Stimulated activated CD8-positive, alpha-beta memory T cell treated with anti-CD3 and anti-CD28 coated beads, Interleukin-2, amount 100 ng/mL, for 48 hours (primary cell): ENCODE measurements around the gene CDRT15L2.
"Not testable (repeated sequence)": the region's sequence is repeated elsewhere in the genome, so short reads cannot be mapped to it uniquely, and the experiment has no call there.

Source experiments
- DNase-seq, 2 donors: peaks; one replicate each; pipeline ENCODE4 v3.0.0-alpha.2; 2020; ENCODE audit warnings: low read depth in 2 of 2

The CDRT15L2 gene

DNA sequence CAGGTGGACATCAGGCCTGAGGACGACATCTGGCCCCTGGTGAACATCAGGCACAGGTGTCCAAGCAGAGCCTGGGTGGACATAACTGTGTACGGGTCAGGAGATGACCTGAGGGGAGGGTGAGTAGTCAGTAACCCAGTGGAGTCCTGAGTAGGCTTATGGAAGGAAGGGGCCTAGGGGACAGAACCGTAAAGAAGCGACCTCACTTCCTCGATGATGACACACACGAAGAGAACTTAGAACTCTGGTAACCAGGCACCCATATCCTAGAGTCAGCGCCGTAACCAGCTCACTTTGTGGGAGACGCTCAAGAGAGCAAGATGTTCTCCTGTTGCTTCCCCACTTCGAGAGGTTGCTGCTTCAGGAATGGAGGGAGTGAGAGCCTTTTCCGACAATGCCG lies at the start of gene CDRT15L2:
CDRT15L2 (plus strand) TSS at position 301 of the 400 bp plus-strand sequence; CDS start at position 321, 20 bp downstream.
- not testable (repeated sequence) for DNase-seq

DNA sequence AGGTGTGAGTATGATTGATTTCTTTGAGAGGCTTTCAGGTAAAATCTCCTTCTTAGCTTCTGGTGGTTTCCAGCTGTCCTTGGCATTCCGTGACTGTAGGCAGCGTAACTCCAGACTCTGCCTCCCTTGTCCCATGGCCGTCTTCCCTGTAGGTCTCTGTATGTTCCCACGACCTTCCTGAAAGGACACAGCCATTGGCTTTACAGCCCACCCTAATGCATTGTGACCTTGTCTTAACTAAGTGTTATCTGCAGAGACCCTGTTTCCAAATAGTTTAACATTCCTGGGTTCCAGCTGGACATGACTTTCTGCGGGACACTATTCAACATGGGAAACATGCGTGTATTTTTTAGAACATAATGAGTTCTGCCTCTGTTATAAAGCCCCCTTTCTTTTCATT lies 49.4 kb upstream of the CDRT15L2 start:
- not testable (repeated sequence) for DNase-seq

DNA sequence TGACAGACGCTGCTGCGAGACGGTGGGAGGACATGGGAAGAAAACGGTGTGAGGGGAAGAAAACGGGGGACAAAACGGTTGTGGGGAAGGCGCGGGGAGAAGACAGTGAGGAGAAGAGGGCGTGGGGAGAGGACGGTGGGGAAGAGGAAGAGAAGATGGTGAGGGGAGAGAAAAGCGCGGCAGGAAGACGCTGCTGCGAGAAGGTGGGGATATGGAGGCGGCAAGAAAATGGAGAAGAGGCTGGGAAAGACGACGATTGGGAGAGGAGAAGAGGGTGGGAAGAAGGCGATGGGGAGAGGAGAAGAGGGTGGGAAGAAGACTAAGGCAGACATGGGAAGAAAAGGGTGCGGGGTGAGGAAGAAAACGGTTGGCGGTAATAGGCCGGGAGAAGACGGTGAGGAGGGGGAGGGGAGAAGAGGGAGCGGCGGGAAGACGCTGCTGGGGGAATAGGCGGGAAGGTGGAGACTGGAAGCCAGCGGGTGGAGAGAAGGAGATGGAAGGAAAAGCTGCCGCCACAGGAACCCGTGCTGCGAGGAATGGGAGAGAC lies 46.9 kb upstream of the CDRT15L2 start:
- DNase-seq, result not testable (repeated sequence)

DNA sequence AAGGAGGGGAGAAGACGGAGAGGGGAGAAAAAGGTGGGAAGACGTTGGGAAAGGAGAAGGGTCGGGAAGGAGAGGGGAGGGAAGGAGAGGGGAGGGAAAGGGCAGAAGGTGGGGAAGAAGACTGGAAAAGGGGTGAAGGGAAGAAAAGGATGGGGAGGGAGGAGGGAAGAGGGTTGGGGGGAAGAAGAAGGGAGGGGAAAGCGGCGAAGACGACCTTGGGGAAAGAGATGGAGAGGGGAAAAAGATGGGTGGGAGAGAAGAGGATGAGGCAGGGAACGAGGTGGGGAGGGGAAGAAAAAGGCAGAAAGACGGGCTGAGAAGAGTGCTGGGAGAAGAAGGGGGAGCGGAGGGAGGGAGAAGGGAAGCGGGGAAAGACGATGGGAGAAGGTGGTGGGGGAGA lies 46.3 kb upstream of the CDRT15L2 start:
- DNase-seq, result not testable (repeated sequence)

DNA sequence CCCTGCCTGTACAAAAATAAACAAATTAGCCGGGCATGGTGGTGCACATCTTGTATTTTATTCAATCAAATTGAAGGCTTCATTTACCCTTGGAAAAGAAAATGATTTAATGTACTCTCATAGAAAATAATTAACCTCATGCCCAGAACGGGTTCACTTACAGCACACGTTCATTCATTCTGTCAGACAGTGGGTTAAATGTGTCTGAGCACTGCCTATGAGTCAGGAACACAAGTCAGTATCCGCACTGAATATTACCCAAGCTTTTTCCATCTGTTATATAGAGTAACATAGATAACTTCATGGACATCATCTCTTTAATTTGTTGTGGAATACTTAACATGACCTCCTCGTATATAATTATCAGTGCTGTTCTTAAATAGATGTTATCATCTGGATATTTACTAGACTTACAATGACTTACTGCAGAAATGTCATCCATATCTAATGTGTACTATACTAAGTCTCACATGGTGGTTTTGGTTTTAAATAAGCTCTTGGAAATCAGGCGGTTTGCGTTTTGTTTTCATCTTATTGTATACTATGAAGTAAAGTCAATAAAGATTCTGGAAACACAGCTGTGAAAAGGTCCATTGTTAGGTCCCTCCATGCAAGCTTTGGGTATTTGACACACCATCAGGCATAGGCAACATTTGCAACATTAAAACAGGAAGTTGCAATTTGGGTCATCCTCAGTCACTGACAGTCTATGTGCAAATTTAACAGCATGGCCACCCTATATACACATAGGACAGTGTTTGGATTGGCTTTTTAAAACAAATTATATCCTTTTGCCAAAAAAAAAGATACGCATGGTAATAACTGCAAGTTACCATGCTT lies 44.6 kb upstream of the CDRT15L2 start:
- not testable (repeated sequence) for DNase-seq

DNA sequence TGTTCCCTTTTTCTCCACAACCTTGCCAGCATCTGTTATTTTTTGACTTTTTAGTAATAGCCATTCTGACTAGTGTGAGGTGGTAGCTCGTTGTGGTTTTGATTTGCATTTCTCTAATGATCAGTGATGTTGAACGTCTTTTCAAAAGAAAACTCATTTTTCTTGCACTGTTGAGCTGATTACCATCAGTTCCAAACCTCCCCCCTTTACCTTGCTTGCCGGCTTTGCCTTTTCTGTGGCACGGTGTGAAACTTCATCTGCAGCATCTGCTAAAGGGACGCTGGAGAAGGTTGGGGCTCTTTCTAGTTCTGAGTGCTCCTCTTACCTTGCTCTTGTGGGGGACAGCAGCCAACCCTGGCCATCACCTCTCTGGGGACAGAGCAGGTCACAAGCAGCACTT lies 39.1 kb upstream of the CDRT15L2 start:
- DNase-seq, result not testable (repeated sequence)

DNA sequence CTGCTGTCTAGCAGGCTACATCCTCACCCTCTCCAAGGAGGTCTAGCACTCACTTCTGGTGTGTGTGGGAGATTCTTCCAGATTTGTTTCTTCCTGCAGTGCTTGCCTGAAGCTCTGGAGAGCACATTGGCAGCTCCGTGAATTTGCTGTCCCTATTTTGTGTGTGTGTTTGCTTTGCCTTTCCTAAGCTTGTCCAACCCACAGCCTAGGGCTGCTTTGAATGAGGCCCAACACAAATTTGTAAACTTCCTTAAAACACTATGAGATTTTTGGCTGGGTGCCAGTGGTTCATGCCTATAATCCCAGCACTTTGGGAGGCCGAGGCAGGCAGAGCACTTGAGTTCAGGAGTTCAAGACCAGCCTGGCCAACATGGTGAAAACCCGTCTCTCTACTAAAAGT lies 38.7 kb upstream of the CDRT15L2 start:
- DNase-seq, result not testable (repeated sequence)

DNA sequence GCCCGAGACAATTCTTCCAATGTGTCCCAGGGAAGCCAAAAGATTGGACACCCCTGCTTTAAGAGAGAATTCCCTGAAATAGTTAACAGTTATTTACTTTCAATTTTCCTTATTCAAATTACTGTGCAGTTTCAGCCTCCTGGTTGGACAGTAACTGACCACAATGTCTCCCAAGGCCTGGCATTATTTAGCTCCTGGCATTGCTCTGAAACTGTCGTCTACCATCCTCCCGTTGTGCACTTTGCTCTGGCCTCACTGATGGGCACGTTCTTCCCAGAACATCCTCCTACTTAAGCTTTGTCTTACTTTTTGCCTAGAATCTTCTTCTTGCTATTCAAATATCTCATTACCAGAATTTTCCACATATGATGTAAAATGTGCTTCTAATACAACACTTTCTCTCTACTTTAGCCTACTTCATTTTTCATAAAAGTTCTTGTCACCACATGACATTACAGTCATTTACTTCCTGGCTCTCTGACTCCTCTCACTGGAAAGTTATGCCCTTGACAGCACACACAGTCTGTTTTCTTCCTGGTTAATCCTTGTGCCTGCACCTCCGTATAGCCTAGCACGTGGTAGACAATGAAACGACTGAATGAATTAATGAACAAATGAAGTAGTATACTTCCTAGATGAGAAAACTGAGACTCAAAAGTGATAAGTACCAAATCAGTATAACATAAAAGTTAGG lies 37.5 kb upstream of the CDRT15L2 start:
- DNase-seq, result not testable (repeated sequence)

DNA sequence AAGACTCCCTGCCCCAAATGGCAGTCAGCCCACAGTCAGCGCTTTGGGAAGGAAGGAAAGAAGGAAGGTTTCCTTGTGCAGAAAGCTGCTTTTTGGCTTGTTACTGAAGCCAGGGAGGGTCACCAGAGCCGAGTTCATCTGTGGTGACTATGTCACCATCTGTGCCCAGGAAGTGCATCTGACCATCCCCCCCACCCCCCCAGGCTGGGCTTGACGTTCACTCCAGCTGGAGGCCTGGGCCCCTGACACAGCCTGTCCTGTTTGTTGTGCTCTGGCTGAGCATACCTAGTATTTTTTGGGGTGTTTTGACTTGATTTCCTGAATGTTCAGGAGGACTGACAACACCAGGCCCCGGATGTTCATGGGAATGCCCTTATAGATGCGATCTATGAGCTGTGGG lies 31.6 kb upstream of the CDRT15L2 start:
- DNase-seq, result not testable (repeated sequence)

DNA sequence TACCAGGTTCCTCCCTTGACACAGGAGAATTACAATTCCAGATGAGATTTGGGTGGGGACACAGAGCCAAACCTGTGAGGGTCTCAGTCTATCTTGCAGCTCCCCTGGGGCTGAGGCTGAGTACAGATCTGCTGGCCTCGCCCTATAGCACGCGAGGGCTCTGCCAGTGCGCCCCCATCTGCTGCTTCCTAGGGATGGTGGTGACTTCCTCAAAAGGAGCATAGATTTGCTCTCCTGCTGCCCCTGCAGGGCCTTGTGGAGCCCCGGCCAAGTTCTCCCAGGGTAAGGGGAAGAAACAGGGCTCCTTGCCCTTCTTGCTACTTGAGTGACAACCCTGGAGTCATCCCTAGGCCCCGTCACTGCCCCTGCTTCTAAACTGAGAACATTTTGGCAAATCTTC lies 26.6 kb upstream of the CDRT15L2 start:
- not testable (repeated sequence) for DNase-seq

DNA sequence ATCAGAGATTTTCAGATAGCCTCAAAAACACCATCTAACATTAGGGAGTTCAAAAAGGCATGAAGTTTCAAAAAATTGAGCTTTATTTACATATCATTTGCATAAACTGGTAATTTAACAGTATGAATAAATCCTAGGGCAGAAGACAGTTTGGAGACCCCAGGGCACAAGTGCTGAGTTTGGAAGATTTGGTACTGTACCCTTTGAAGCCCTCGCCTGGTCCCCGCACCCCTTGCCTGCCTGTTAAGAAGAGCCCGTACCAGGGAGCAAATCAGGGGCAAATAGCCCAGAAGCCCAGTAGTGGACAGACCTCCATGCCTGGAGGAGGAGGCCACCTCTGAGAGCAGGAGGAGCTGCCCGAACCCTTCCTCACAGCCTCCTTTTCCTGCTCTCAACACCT lies 24.8 kb upstream of the CDRT15L2 start:
- DNase-seq, result not testable (repeated sequence)

DNA sequence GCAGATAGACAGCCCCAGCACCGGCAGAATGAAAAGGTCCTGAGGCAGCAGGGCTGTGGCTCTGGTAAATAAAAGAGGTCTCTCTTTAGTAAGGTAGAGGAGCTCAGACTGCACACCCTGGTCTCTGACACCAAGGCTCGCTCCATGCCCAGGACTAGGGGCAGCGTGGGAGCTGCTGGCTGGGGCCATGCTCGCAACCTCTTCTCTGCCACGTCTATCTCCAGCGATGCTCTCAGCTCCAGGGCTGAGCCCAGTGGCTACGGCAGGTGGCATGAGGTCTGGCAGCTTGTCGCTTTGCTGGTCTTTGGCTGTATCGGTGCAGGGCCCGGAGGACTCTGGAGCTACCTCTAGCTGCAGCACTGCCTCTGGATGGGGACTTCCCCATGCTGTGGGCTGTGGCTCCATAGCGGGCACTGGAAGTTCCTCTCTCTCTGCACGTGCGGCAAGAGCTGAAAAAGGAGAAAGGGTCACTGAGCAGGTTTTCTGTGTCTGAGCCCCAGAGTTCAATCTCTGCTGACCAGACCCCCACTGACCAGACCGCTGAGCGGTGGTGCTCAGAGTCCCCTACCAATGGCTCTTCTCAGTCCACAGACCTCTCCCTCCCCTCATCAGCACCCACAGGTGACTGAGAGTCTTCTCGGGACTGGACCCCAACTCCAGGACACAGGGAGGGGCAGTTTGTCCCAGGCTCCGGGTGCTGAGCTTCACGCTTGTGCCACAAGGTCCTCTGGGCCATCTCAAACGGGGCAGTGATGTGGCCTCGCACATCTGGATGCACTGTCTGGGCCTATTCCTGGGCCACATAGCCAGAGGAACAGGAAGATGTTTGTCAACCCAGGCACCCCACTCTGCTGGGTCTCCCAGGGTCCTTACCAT lies 24.2 kb upstream of the CDRT15L2 start:
- DNase-seq, result not testable (repeated sequence)

DNA sequence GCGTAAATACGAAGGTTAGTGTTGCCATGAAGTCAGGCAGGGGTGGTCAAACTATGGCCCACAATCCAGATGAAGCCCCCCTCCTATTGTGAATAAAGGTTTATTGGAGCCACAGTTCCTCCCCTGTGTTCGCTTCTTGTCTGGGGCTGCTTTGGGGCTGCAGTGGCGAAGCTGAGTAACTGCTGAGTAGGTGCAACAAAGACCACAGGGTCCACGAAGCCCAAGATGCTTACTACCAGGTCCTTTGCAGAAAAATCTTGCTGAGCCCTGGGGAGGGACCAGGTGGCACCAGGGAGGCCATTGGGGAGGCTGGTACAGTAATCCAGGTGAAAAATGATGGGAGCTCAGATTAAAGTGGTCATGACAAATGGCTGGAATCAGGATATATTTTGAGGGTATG lies 21.4 kb upstream of the CDRT15L2 start:
- not testable (repeated sequence) for DNase-seq

DNA sequence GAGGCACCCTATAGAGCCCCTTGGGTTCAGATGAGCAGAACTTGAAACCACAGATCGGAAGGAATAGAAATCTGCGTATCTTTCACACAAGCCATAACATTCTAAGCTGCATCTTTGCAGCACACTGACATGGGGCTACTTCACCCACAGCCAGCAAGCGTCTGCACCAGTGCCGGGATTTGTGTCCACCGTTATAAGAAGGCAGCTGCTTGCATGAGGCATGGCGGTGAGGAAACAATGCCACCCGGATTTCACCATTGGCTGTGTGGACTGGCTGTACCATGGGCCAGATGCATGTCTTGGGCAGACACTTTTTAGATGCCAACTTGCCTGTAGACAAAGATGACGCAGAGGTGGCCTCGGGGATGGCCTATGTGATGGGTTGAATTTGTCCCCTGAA lies 20.5 kb upstream of the CDRT15L2 start:
- not testable (repeated sequence) for DNase-seq

DNA sequence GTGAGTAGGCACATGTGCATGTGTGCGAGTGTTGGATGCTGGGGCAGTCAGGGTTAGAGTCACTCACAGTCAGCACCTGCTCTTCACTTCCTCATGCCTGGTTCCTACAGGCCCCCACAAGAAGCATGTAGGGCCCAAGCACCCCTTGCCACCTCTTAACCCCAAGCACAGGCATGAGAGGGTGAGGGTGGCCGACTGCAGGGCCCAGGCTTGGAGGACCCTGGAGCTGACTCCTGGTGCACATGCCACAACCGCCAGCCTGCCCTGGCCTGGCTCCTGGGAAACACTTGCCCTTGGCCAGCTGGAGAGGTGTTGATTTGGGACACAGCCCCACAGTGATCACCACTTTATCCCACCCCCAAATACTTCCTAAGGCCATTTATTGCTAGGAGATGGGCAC lies 16.9 kb upstream of the CDRT15L2 start:
- DNase-seq, result no peak

DNA sequence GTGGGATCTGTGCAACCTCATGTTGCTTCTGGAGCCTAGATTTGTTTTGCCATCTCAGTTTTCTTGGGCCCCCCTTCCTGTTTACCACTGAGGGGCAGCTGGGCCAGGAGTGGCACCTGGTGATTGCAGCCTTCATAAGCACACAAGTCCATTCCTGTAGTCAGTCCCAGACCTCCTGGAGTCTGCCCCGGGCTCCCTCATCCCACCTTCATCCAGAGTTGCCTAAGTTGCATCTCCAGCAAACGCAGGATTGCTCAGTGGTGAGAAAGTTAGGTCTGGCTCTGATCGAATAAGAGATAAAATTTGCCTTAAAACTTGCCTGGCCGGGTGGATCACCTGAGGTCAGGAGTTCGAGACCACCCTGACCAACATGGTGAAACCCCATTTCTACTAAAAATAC lies 14.3 kb upstream of the CDRT15L2 start:
- DNase-seq, result not testable (repeated sequence)

DNA sequence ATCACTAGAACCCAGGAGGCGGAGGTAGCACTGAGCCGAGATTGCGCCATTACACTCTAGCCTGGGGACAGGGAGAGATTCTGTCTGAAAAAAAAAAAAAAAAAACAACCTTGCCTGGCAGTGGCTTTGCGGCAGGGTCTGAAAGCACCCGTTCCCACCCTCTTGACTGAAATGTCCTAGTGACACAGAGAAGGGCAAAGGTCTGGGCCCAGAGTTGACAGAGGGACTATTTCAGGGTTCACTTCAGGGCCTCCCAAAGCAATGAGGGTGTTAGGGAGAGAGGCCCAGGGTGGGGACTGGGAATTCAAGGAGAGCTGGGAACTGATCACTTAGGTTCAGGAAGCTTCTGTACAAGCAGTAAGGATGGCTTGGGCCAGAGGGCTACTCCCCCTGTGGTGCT lies 13.8 kb upstream of the CDRT15L2 start:
- DNase-seq, result no peak

DNA sequence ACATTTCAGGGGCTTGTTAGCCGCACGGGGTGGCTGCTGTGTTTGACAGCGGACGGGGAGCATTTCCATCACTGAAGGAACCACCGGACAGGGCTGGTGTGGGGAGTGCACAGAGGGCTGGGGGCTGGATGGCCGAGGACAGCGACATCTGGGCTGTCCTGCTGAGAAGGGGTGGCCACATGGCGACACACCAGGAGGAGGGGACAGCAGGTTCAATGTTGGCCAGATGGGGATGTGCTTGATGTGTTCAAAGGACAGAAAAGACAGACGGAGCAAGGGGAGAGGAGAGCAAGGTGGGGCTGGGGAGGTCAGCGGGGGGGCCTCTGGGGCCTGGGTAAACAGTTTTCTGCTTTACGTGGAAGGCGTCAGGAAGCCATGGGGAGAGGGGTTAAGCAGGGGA lies 12.8 kb upstream of the CDRT15L2 start:
- not testable (repeated sequence) for DNase-seq

DNA sequence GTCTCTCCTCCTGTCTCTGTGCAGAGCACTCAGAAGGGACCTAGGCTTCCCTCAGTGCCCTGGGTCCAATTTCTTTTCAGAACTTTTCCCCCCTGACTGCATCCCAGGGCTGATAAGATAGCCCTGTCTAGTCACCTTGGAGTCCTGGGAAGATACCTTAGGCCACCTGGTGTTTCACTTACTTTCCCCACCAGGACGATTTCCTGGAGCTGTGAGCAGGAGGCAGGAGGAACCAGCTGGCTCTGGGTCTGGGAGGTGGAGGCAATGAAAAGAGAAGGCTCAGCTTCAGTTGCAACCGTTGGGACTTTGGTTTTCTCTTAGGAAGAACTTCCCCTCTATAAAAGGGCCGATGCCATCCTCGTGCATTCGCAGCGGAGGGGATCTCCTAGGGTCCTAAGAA lies 12.1 kb upstream of the CDRT15L2 start:
- DNase-seq, result not testable (repeated sequence)

DNA sequence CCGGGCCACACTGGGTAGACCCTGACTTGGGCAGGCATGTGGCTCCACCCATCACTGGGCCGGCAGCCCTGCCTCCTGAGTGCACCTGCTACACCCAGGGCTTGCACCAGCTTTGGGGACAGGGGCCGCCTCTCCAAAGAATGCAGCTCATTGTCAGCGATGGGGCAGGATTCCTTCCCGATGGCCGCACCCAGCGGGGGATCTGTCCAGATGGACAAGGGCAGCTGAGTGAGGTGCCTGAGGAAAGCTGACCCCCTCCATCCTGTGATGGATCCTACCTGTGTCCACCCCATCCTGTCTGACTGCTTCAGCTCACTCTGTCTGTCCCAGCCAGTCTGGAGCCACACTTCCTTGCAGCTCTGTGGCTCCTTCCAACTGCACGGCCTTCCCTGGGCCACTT lies 10.9 kb upstream of the CDRT15L2 start:
- not testable (repeated sequence) for DNase-seq

DNA sequence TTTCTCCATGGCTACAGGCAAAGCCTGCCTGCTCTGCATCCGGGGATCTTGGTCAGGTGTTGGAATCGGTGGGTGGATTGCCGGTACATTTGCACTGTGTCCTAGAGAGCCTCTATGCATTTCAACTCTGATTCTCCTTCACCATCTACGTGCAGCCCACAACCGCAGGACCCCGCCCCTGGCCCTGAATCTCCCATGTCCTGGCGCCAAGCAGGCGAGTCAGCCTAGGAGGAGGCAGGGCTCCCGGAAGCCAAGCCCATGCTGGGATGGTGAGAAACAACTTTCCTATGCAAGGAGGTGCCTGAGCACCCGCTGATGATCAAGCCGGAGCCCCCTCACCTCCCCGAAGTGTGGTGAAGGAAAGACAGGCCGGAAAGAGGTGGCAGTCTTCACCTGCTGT lies 7.9 kb upstream of the CDRT15L2 start:
- DNase-seq, result not testable (repeated sequence)

DNA sequence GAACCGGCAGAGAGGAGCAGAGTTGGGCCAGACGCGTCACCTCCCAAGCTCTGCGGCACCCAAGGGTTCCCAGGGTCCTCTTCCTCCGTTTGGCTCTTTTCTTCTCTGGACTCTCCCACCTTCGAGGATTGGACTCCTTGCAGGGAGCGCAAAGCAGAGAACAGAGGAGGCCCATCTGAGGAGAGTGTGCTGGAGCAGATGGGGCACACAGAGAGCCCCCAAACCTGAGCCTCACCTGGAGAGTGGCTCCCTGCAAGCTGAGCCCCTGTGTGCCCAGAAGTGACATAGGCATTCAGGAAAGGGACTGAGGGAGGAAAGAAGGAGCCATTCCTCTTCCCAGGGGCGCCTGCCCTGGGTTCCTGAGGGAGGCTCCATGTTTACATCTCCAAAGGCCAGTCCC lies 6.3 kb upstream of the CDRT15L2 start:
- DNase-seq, result not testable (repeated sequence)
